PC-3 (cell line): ENCODE measurements around the gene EEF1A2. TPM values are rescaled to one million over a fixed set of nuclear protein-coding genes. Genes with fewer than 3 reads are reported as not detected.

Experiments
- ATAC-seq: fragments of 200-7000 bp; cut with Tn5 transposase; 2 replicates; pipeline ENCODE4 v1.9.1; 2020; ENCODE audit warnings: mild to moderate bottlenecking, moderate library complexity
- BruUV-seq: library from RNA; stranded (reverse); fragments of 400-500 nt; replicated peaks from 2 replicates; lab custom pipeline; 2021; lab: Mats Ljungman, UMichigan
- CTCF ChIA-PET: fragments of 300-600 bp; sonication (Branson Sonifier 250); formaldehyde crosslinking; loops from one replicate; lab custom pipeline; 2022; ENCODE audit warnings: antibody characterized with exemption; lab: Charles Lee
- POLR2A ChIA-PET: fragments of 300-600 bp; sonication (Branson Sonifier 250); formaldehyde crosslinking; loops from one replicate; lab custom pipeline; 2022; ENCODE audit warnings: antibody characterized with exemption; ENCODE audit not compliant: unreplicated experiment; lab: Charles Lee
- DNase-seq: peaks from one replicate; pipeline ENCODE4 v3.0.0-alpha.2; 2015
- H2AFZ ChIP-seq: fragments of 300-600 bp; sonication (generic); 2 replicates; pipeline ENCODE4 v1.6.0; 2016; ENCODE audit warnings: antibody characterized with exemption, low read length
- H3F3A ChIP-seq: fragments of 300-600 bp; sonication (generic); one replicate; pipeline ENCODE4 v1.6.0; 2017; ENCODE audit warnings: antibody characterized with exemption, low read length, control low read depth, mild to moderate bottlenecking; ENCODE audit not compliant: unreplicated experiment
- H3K27ac ChIP-seq: fragments of 300-600 bp; sonication (generic); 2 replicates; pipeline ENCODE4 v1.5.1; 2016; ENCODE audit warnings: mild to moderate bottlenecking, low read length
- H3K27me3 ChIP-seq: fragments of 300-600 bp; sonication (generic); 2 replicates; pipeline ENCODE4 v1.6.1; 2016; ENCODE audit warnings: low read length, mixed read lengths
- H3K36me3 ChIP-seq: fragments of 300-600 bp; sonication (generic); 2 replicates; pipeline ENCODE4 v1.6.1; 2016; ENCODE audit warnings: low read depth, mixed run types, low read length, mixed read lengths
- H3K4me1 ChIP-seq: fragments of 300-600 bp; sonication (generic); 2 replicates; pipeline ENCODE4 v1.5.1; 2016; ENCODE audit warnings: low read length; ENCODE audit not compliant: insufficient read depth
- H3K4me2 ChIP-seq: fragments of 300-600 bp; sonication (generic); 2 replicates; pipeline ENCODE4 v1.6.0; 2016; ENCODE audit warnings: low read length
- H3K4me3 ChIP-seq: fragments of 300-600 bp; sonication (generic); 2 replicates; pipeline ENCODE4 v1.5.1; 2016; ENCODE audit warnings: mild to moderate bottlenecking, low read length, mixed read lengths
- H3K79me2 ChIP-seq: fragments of 300-600 bp; sonication (generic); 2 replicates; pipeline ENCODE4 v1.6.1; 2017; ENCODE audit warnings: low read length, mixed read lengths
- H3K9ac ChIP-seq: fragments of 300-600 bp; sonication (generic); 2 replicates; pipeline ENCODE4 v1.6.0; 2016; ENCODE audit warnings: mild to moderate bottlenecking, low read length
- H3K9me2 ChIP-seq: fragments of 300-600 bp; sonication (generic); replicated peaks from 2 replicates; pipeline ENCODE4 v1.6.1; 2016; ENCODE audit warnings: mixed run types, low read length, mixed read lengths
- H3K9me3 ChIP-seq: fragments of 300-600 bp; sonication (generic); 2 replicates; pipeline ENCODE4 v1.6.1; 2016; ENCODE audit warnings: low read length, mixed read lengths
- H4K20me1 ChIP-seq: fragments of 300-600 bp; sonication (generic); 2 replicates; pipeline ENCODE4 v1.6.1; 2016; ENCODE audit warnings: low read length, mixed read lengths
- CTCF ChIP-seq: fragments of 300-600 bp; sonication (generic); conservative IDR thresholded peaks from 2 replicates; pipeline ENCODE4 v1.5.1; 2017; ENCODE audit warnings: antibody characterized with exemption, low read depth, mild to moderate bottlenecking, low read length
- EZH2 ChIP-seq: fragments of 300-600 bp; sonication (generic); IDR thresholded peaks from one replicate; pipeline ENCODE4 v1.6.1; 2017; ENCODE audit warnings: antibody characterized with exemption, mild to moderate bottlenecking, low read length; ENCODE audit not compliant: unreplicated experiment
- EZH2phosphoT487 ChIP-seq: fragments of 300-600 bp; sonication (generic); IDR thresholded peaks from 2 replicates; pipeline ENCODE4 v1.6.1; 2018; ENCODE audit warnings: mild to moderate bottlenecking, antibody characterized with exemption, low read length, borderline replicate concordance
- intact Hi-C: fragments of 100-400 bp; cut with micrococcal nuclease; formaldehyde crosslinking; loops from 2 replicates; pipeline ENCODE4 v1.9.0; 2023
- total RNA-seq: library from RNA; depleted of rRNA; stranded (reverse); fragments of >200 nt; gene quantifications from 2 replicates; pipeline ENCODE4 v1.2.3, GENCODE V29; 2014

Gene EEF1A2
- total RNA-seq, 1 experiment from 2014 or later: 463 TPM

GRCh38 chr20:63521602-63522001, 22.7 kb upstream of the EEF1A2 start:
- peaks cover 8% of the 10 kb centered on the region for H3F3A ChIP-seq
- no peak overlapping the region for H2AFZ ChIP-seq
- ATAC-seq (no peak), DNase-seq (no peak)
- H3K9me3 ChIP-seq: no peaks in the 10 kb centered on the region
- H3K4me1 ChIP-seq: peaks cover 13% of the 10 kb centered on the region
- H4K20me1 ChIP-seq: peaks cover 24% of the 10 kb centered on the region
- CTCF ChIA-PET: interaction anchor here (1.7 kb wide), 1 partner anchor 25 kb away, joined by 21 read pairs; no protein-coding TSS in a partner anchor
- intact Hi-C loops: no loop called here
- peak overlapping the region; percentile 99 for H3K4me3 ChIP-seq
- H3K9me2 ChIP-seq: no peaks in the 10 kb centered on the region
- TF ChIP-seq EZH2phosphoT487 (no peak), EZH2 (no peak), CTCF (no peak)
- peaks cover 24% of the 10 kb centered on the region for H3K36me3 ChIP-seq
- H3K79me2 ChIP-seq: peaks cover 27% of the 10 kb centered on the region
- H3K27ac ChIP-seq: peak overlapping the region; percentile 75
- POLR2A ChIA-PET: interaction anchor here (0.7 to 1.8 kb wide), 4 partner anchors 15 to 120 kb away, joined by 4 to 23 read pairs (median 12); partner anchors contain the start of gene PTK6
- H3K27me3 ChIP-seq: no peaks in the 10 kb centered on the region
- no TSS peak for BruUV-seq
- H3K4me2 ChIP-seq: peak overlapping the region; percentile 93
- peak overlapping the region; percentile 93 for H3K9ac ChIP-seq

- no peak overlapping the region for H2AFZ ChIP-seq
- H3K9ac ChIP-seq: peak overlapping the region; percentile 93
- peak overlapping the region; percentile 99 for H3K4me3 ChIP-seq
- H3K4me1 ChIP-seq: peaks cover 13% of the 10 kb centered on the region
- peaks cover 8% of the 10 kb centered on the region for H3F3A ChIP-seq
- peak overlapping the region; percentile 75 for H3K27ac ChIP-seq
- peaks cover 24% of the 10 kb centered on the region for H4K20me1 ChIP-seq
- peaks cover 24% of the 10 kb centered on the region for H3K36me3 ChIP-seq
- H3K9me3 ChIP-seq: no peaks in the 10 kb centered on the region
- peaks cover 27% of the 10 kb centered on the region for H3K79me2 ChIP-seq
- TF ChIP-seq EZH2: no peak
- TF ChIP-seq EZH2phosphoT487: no peak
- no peak for TF ChIP-seq CTCF
- peak overlapping the region; percentile 93 for H3K4me2 ChIP-seq
- H3K9me2 ChIP-seq: no peaks in the 10 kb centered on the region
- no peaks in the 10 kb centered on the region for H3K27me3 ChIP-seq
- CTCF ChIA-PET: interaction anchor here (1.0 to 1.7 kb wide), 2 partner anchors 17 to 24 kb away, joined by 4 to 21 read pairs; partner anchors contain the start of gene PTK6
- intact Hi-C loops: loop anchor here (1.0 kb wide), 1 partner anchor 79 kb away; no protein-coding TSS in a partner anchor
- BruUV-seq: TSS peak; percentile 68
- DNase-seq: peak; percentile 80
- POLR2A ChIA-PET: interaction anchor here (0.6 to 1.8 kb wide), 7 partner anchors 16 to 344 kb away, joined by 3 to 23 read pairs (median 4); partner anchors contain the start of genes PTK6 and TPD52L2
- peak; percentile 59 for ATAC-seq
Observed at GRCh38 chr20:63520934-63521601, 22.2 kb upstream of the EEF1A2 start.
